A673 (cell line): ENCODE measurements around the gene SPEG. TPM values are rescaled to one million over a fixed set of nuclear protein-coding genes. Genes with fewer than 3 reads are reported as not detected.

Experiments
- BruUV-seq: library from RNA; stranded (reverse); fragments of 400-500 nt; replicated peaks from 2 replicates; lab custom pipeline; 2021; lab: Mats Ljungman, UMichigan
- CTCF ChIA-PET: fragments of 300-600 bp; sonication (Branson Sonifier 250); formaldehyde crosslinking; loops from one replicate; lab custom pipeline; 2022; ENCODE audit warnings: antibody characterized with exemption; lab: Charles Lee
- POLR2A ChIA-PET: fragments of 300-600 bp; sonication (Branson Sonifier 250); formaldehyde crosslinking; loops from one replicate; lab custom pipeline; 2022; ENCODE audit warnings: antibody characterized with exemption; ENCODE audit not compliant: low non-redundant PET; lab: Charles Lee
- DNase-seq: peaks from one replicate; pipeline ENCODE4 v3.0.0-alpha.2; 2015; ENCODE audit warnings: low spot score
- H3K27ac ChIP-seq: fragments of 200-600 bp; sonication (generic); 2 replicates; pipeline ENCODE4 v1.5.1; 2016; ENCODE audit warnings: mixed run types, low read depth, mild to moderate bottlenecking, mixed read lengths, antibody characterized with exemption, low read length; ENCODE audit not compliant: poor library complexity, severe bottlenecking
- H3K27me3 ChIP-seq: fragments of 200-600 bp; sonication (generic); replicated peaks from 2 replicates; pipeline ENCODE4 v1.6.1; 2017; ENCODE audit warnings: mixed run types, low read depth, mild to moderate bottlenecking, mixed read lengths, antibody characterized with exemption, low read length; ENCODE audit not compliant: insufficient read depth, poor library complexity
- H3K36me3 ChIP-seq: fragments of 200-600 bp; sonication (generic); 2 replicates; pipeline ENCODE4 v1.6.1; 2016; ENCODE audit warnings: mixed run types, mild to moderate bottlenecking, mixed read lengths, antibody characterized with exemption, low read length; ENCODE audit not compliant: insufficient read depth, poor library complexity, severe bottlenecking
- H3K4me1 ChIP-seq: fragments of 200-600 bp; sonication (generic); 2 replicates; pipeline ENCODE4 v1.6.1; 2017; ENCODE audit warnings: mixed run types, mild to moderate bottlenecking, mixed read lengths, antibody characterized with exemption, low read length; ENCODE audit not compliant: insufficient read depth, poor library complexity, severe bottlenecking
- H3K4me3 ChIP-seq: fragments of 200-600 bp; sonication (generic); 2 replicates; pipeline ENCODE4 v1.5.1; 2016; ENCODE audit warnings: low read depth, mixed run types, mild to moderate bottlenecking, mixed read lengths, low read length; ENCODE audit not compliant: poor library complexity, severe bottlenecking
- H3K9me3 ChIP-seq: fragments of 200-600 bp; sonication (generic); 2 replicates; pipeline ENCODE4 v1.6.1; 2016; ENCODE audit warnings: mixed run types, low read depth, mild to moderate bottlenecking, mixed read lengths, antibody characterized with exemption, low read length; ENCODE audit not compliant: poor library complexity, severe bottlenecking
- EZH2 ChIP-seq: fragments of 200-600 bp; sonication (generic); IDR thresholded peaks from 2 replicates; pipeline ENCODE4 v1.6.1; 2017; ENCODE audit warnings: borderline replicate concordance, low read depth, mild to moderate bottlenecking, mixed read lengths, antibody characterized with exemption, low read length; ENCODE audit not compliant: poor library complexity, severe bottlenecking
- intact Hi-C: fragments of 100-400 bp; cut with micrococcal nuclease; formaldehyde crosslinking; loops from one replicate; pipeline ENCODE4 v1.10.0; 2022; ENCODE audit not compliant: unreplicated experiment
- total RNA-seq: library from RNA; stranded (reverse); gene quantifications from 2 replicates; pipeline ENCODE4 v1.2.3, GENCODE V29; 2021
- TF ChIP-seq, protein P1 (sequence below): fragments of 300-800, 200-600 bp; sonication (generic); conservative IDR thresholded peaks from 2 replicates; pipeline ENCODE4 v1.5.1; 2017; ENCODE audit warnings: low read depth, mild to moderate bottlenecking, antibody characterized with exemption, low read length, moderate library complexity, mixed read lengths

Gene SPEG
- total RNA-seq, 1 experiment from 2014 or later, result 8.4 TPM

DNA sequence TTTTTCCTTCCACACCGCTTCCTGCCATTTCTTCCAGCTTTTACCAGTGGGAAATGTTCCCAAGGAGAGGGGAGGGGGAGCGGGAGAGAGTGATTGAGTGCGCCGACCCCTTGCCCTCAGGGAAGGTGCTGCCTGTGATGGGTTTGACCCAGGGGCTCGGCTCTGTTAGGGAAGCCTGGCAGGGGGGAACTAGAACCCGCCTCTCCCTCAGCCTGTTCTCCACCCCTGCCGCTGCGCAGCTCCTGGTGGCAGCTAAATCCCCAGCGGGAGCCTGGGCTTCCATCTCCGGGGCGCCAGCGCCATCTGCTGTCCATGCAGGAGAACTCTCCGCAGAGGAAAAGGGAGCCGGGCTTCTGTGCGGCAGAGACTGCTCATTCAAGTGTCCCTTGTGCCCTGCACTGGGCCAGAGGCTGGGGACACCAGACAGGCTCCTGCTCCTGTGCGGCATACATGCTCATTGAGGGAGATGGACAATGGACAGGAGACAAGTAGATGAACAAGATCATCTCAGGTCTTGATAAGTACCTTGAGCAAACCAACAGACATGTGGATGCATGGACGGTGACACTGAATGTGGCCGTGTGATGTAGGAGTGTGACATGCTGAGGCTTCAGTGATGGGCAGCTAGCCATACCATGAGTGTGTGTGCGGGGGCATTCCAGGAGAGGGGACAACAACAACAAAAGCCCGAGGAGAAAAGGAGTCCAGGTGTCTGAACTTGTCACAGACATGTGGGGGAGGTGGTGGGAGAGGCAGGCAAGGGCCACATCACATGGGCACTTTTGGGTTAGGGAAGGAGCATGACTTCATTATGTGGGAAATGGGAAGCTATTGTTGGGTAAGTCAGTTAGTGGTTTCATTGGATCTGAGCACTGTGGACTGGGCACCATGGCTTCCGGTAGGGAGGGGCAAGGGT is 95.7 kb downstream of the SPEG start:
- no peaks in the 10 kb centered on the region for H3K27me3 ChIP-seq
- peaks cover 3% of the 10 kb centered on the region for H3K4me1 ChIP-seq
- POLR2A ChIA-PET, result no interaction called here
- TF ChIP-seq EZH2, result no peak
- TF ChIP-seq, protein P1, sequence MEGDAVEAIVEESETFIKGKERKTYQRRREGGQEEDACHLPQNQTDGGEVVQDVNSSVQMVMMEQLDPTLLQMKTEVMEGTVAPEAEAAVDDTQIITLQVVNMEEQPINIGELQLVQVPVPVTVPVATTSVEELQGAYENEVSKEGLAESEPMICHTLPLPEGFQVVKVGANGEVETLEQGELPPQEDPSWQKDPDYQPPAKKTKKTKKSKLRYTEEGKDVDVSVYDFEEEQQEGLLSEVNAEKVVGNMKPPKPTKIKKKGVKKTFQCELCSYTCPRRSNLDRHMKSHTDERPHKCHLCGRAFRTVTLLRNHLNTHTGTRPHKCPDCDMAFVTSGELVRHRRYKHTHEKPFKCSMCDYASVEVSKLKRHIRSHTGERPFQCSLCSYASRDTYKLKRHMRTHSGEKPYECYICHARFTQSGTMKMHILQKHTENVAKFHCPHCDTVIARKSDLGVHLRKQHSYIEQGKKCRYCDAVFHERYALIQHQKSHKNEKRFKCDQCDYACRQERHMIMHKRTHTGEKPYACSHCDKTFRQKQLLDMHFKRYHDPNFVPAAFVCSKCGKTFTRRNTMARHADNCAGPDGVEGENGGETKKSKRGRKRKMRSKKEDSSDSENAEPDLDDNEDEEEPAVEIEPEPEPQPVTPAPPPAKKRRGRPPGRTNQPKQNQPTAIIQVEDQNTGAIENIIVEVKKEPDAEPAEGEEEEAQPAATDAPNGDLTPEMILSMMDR, result peak; percentile 95
- no TSS peak for BruUV-seq
- H3K9me3 ChIP-seq, result no peaks in the 10 kb centered on the region
- peak overlapping the region; percentile 20 for H3K4me3 ChIP-seq
- no peak overlapping the region for H3K27ac ChIP-seq
- CTCF ChIA-PET, result interaction anchor here (0.6 to 3.3 kb wide), 25 partner anchors 9 to 253 kb away, joined by 3 to 101 read pairs (median 5); partner anchors contain the start of genes ASIC4, CHPF, DNPEP and GMPPA
- peak; percentile 91 for DNase-seq
- no peaks in the 10 kb centered on the region for H3K36me3 ChIP-seq
- intact Hi-C loops, result loop anchor here (1.0 kb wide), 3 partner anchors 35 to 127 kb away; no protein-coding TSS in a partner anchor

DNA sequence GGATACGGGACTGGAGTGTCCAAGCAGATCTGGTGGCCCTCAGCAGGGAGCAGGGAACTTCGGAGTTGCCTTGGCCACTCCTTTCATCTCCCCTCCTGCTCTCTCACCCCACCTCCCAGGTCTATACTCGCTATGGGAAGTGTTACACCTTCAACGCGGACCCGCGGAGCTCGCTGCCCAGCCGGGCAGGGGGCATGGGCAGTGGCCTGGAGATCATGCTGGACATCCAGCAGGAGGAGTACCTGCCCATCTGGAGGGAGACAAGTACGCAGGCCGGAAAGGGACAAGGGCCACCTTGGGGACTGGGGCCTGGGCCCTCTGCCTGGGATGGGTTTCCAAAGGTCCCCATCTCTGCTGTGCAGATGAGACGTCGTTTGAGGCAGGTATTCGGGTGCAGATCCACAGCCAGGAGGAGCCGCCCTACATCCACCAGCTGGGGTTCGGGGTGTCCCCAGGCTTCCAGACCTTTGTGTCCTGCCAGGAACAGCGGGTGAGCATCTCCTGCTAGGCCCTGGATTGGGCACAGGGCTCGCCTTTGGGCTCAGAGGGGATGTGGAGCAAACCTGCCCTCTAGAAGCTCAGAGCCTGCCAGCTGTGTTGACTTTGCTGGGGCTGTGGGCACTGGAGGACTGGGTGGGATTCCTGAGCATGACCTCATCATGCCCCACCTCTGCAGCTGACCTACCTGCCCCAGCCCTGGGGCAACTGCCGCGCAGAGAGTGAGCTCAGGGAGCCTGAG is 97.2 kb downstream of the SPEG start:
- CTCF ChIA-PET, result interaction anchor here (0.5 to 3.3 kb wide), 2 partner anchors 35 to 144 kb away, joined by 5 to 101 read pairs; partner anchors contain the start of genes DNPEP and GMPPA

DNA sequence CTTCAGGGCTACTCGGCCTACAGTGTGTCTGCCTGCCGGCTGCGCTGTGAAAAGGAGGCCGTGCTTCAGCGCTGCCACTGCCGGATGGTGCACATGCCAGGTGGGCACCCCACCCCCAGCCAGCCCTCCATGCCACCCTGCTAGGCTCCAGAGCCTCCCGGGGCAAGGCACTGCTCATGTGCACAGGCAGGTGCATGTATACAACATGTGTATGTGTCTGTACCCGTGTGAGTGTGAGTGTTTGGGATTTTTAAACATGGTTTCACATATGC is 97.7 kb downstream of the SPEG start:
- no peaks in the 10 kb centered on the region for H3K9me3 ChIP-seq
- BruUV-seq, result no TSS peak
- H3K4me1 ChIP-seq, result peaks cover 3% of the 10 kb centered on the region
- intact Hi-C loops, result no loop called here
- ChIA-PET POLR2A (no interaction called here), CTCF (interaction anchor here (0.5 to 3.3 kb wide), 2 partner anchors 36 to 144 kb away, joined by 5 to 101 read pairs; partner anchors contain the start of genes DNPEP and GMPPA)
- no peak overlapping the region for H3K27ac ChIP-seq
- no peak overlapping the region for H3K4me3 ChIP-seq
- no peaks in the 10 kb centered on the region for H3K36me3 ChIP-seq
- no peaks in the 10 kb centered on the region for H3K27me3 ChIP-seq
- TF ChIP-seq, protein P1, result no peak
- no peak for TF ChIP-seq EZH2
- DNase-seq, result no peak

More for the DNA sequence above, 97.2 kb downstream of the SPEG start:
- no peaks in the 10 kb centered on the region for H3K36me3 ChIP-seq
- H3K9me3 ChIP-seq, result no peaks in the 10 kb centered on the region
- BruUV-seq, result no TSS peak
- peaks cover 3% of the 10 kb centered on the region for H3K4me1 ChIP-seq
- intact Hi-C loops, result no loop called here
- POLR2A ChIA-PET, result no interaction called here
- no peak overlapping the region for H3K27ac ChIP-seq
- H3K4me3 ChIP-seq, result no peak overlapping the region
- TF ChIP-seq, protein P1, result no peak
- no peak for TF ChIP-seq EZH2
- no peaks in the 10 kb centered on the region for H3K27me3 ChIP-seq
- no peak for DNase-seq
